PC-3 (cell line): ENCODE measurements around the gene TSHZ3. TPM values are rescaled to one million over a fixed set of nuclear protein-coding genes. Genes with fewer than 3 reads are reported as not detected.

Source experiments
- ATAC-seq: fragments of 200-7000 bp; cut with Tn5 transposase; 2 replicates; pipeline ENCODE4 v1.9.1; 2020; ENCODE audit warnings: mild to moderate bottlenecking, moderate library complexity
- BruUV-seq: library from RNA; stranded (reverse); fragments of 400-500 nt; replicated peaks from 2 replicates; lab custom pipeline; 2021; lab: Mats Ljungman, UMichigan
- CTCF ChIA-PET: fragments of 300-600 bp; sonication (Branson Sonifier 250); formaldehyde crosslinking; loops from one replicate; lab custom pipeline; 2022; ENCODE audit warnings: antibody characterized with exemption; lab: Charles Lee
- POLR2A ChIA-PET: fragments of 300-600 bp; sonication (Branson Sonifier 250); formaldehyde crosslinking; loops from one replicate; lab custom pipeline; 2022; ENCODE audit warnings: antibody characterized with exemption; ENCODE audit not compliant: unreplicated experiment; lab: Charles Lee
- DNase-seq: peaks from one replicate; pipeline ENCODE4 v3.0.0-alpha.2; 2015
- H2AFZ ChIP-seq: fragments of 300-600 bp; sonication (generic); 2 replicates; pipeline ENCODE4 v1.6.0; 2016; ENCODE audit warnings: antibody characterized with exemption, low read length
- H3F3A ChIP-seq: fragments of 300-600 bp; sonication (generic); one replicate; pipeline ENCODE4 v1.6.0; 2017; ENCODE audit warnings: antibody characterized with exemption, low read length, control low read depth, mild to moderate bottlenecking; ENCODE audit not compliant: unreplicated experiment
- H3K27ac ChIP-seq: fragments of 300-600 bp; sonication (generic); 2 replicates; pipeline ENCODE4 v1.5.1; 2016; ENCODE audit warnings: mild to moderate bottlenecking, low read length
- H3K27me3 ChIP-seq: fragments of 300-600 bp; sonication (generic); 2 replicates; pipeline ENCODE4 v1.6.1; 2016; ENCODE audit warnings: low read length, mixed read lengths
- H3K36me3 ChIP-seq: fragments of 300-600 bp; sonication (generic); 2 replicates; pipeline ENCODE4 v1.6.1; 2016; ENCODE audit warnings: low read depth, mixed run types, low read length, mixed read lengths
- H3K4me1 ChIP-seq: fragments of 300-600 bp; sonication (generic); 2 replicates; pipeline ENCODE4 v1.5.1; 2016; ENCODE audit warnings: low read length; ENCODE audit not compliant: insufficient read depth
- H3K4me2 ChIP-seq: fragments of 300-600 bp; sonication (generic); 2 replicates; pipeline ENCODE4 v1.6.0; 2016; ENCODE audit warnings: low read length
- H3K4me3 ChIP-seq: fragments of 300-600 bp; sonication (generic); 2 replicates; pipeline ENCODE4 v1.5.1; 2016; ENCODE audit warnings: mild to moderate bottlenecking, low read length, mixed read lengths
- H3K79me2 ChIP-seq: fragments of 300-600 bp; sonication (generic); 2 replicates; pipeline ENCODE4 v1.6.1; 2017; ENCODE audit warnings: low read length, mixed read lengths
- H3K9ac ChIP-seq: fragments of 300-600 bp; sonication (generic); 2 replicates; pipeline ENCODE4 v1.6.0; 2016; ENCODE audit warnings: mild to moderate bottlenecking, low read length
- H3K9me2 ChIP-seq: fragments of 300-600 bp; sonication (generic); replicated peaks from 2 replicates; pipeline ENCODE4 v1.6.1; 2016; ENCODE audit warnings: mixed run types, low read length, mixed read lengths
- H3K9me3 ChIP-seq: fragments of 300-600 bp; sonication (generic); 2 replicates; pipeline ENCODE4 v1.6.1; 2016; ENCODE audit warnings: low read length, mixed read lengths
- H4K20me1 ChIP-seq: fragments of 300-600 bp; sonication (generic); 2 replicates; pipeline ENCODE4 v1.6.1; 2016; ENCODE audit warnings: low read length, mixed read lengths
- EZH2 ChIP-seq: fragments of 300-600 bp; sonication (generic); IDR thresholded peaks from one replicate; pipeline ENCODE4 v1.6.1; 2017; ENCODE audit warnings: antibody characterized with exemption, mild to moderate bottlenecking, low read length; ENCODE audit not compliant: unreplicated experiment
- EZH2phosphoT487 ChIP-seq: fragments of 300-600 bp; sonication (generic); IDR thresholded peaks from 2 replicates; pipeline ENCODE4 v1.6.1; 2018; ENCODE audit warnings: mild to moderate bottlenecking, antibody characterized with exemption, low read length, borderline replicate concordance
- intact Hi-C: fragments of 100-400 bp; cut with micrococcal nuclease; formaldehyde crosslinking; loops from 2 replicates; pipeline ENCODE4 v1.9.0; 2023
- total RNA-seq: library from RNA; depleted of rRNA; stranded (reverse); fragments of >200 nt; gene quantifications from 2 replicates; pipeline ENCODE4 v1.2.3, GENCODE V29; 2014
- TF ChIP-seq, protein P1 (sequence below): fragments of 300-600 bp; sonication (generic); conservative IDR thresholded peaks from 2 replicates; pipeline ENCODE4 v1.5.1; 2017; ENCODE audit warnings: antibody characterized with exemption, low read depth, mild to moderate bottlenecking, low read length

The TSHZ3 gene
- total RNA-seq, 1 experiment from 2014 or later = 0.18 TPM

DNA sequence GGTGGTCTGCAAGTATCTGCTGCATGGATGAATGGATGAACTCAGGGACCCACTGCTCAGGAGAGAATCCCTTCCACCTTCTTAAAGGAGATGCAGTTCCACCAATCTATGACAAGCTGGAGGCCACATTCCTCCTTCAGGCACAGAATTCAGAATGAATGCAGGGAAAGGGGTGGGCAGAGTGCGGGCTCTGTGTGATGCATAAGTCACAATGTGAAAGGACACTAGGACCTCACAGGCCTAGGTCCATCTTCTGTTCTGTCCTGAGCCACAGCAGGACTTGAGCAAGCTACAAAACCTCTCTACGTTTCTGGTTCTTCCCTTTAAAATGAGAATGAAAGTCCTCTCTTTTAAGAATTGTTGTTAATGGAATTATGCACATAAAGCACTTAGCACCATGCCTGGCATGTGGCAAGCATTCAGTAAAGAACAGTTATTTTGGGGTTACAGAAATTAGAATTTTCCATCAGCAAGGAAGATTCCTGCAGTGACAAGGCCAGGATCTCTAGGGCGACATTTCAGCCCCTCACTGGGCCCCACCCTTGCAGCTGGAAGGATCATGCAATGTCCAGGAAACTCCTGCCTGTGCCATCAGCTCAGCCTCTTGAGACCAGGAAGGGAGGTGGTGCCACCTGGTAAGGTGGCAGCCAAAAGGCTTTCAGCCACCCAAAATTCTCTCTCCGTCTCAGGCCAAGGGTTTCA lies 38.7 kb downstream of the TSHZ3 start:
- Histone ChIP-seq H3K27me3 (no peaks in the 10 kb centered on the region), H3K9me2 (no peaks in the 10 kb centered on the region), H4K20me1 (no peaks in the 10 kb centered on the region), H3K79me2 (no peaks in the 10 kb centered on the region), H3K4me3 (no peak overlapping the region), H2AFZ (no peak overlapping the region), H3K9ac (no peak overlapping the region), H3K36me3 (no peaks in the 10 kb centered on the region), H3K4me1 (no peaks in the 10 kb centered on the region), H3F3A (no peaks in the 10 kb centered on the region), H3K4me2 (no peak overlapping the region), H3K27ac (no peak overlapping the region), H3K9me3 (no peaks in the 10 kb centered on the region)
- CTCF ChIA-PET = no interaction called here
- BruUV-seq = no TSS peak
- intact Hi-C loops = no loop called here
- DNase-seq (no peak), ATAC-seq (no peak)
- TF ChIP-seq, protein P1, sequence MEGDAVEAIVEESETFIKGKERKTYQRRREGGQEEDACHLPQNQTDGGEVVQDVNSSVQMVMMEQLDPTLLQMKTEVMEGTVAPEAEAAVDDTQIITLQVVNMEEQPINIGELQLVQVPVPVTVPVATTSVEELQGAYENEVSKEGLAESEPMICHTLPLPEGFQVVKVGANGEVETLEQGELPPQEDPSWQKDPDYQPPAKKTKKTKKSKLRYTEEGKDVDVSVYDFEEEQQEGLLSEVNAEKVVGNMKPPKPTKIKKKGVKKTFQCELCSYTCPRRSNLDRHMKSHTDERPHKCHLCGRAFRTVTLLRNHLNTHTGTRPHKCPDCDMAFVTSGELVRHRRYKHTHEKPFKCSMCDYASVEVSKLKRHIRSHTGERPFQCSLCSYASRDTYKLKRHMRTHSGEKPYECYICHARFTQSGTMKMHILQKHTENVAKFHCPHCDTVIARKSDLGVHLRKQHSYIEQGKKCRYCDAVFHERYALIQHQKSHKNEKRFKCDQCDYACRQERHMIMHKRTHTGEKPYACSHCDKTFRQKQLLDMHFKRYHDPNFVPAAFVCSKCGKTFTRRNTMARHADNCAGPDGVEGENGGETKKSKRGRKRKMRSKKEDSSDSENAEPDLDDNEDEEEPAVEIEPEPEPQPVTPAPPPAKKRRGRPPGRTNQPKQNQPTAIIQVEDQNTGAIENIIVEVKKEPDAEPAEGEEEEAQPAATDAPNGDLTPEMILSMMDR = no peak
- TF ChIP-seq EZH2phosphoT487 (no peak), EZH2 (no peak)
- POLR2A ChIA-PET = no interaction called here

DNA sequence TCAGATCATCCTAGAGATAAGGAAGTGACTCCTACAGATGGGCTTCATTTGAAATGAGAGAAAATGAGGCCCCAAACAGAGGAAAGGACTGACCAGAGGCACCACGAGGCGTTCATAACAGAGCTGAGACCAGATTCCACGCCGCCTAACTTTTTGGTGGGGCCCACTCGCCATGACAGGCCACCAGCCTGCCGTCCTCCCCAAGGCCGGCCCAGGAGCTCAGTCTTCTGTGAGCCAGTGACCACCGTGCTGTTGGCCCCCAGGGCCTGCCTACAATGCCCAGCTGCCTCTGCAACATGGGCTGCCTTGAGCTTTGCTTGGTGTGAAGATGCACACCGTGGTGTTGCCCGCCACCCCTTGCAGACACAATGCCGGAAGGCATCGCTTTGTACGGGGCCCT lies 40.5 kb downstream of the TSHZ3 start:
- no TSS peak for BruUV-seq
- TF ChIP-seq EZH2phosphoT487 (no peak), EZH2 (no peak)
- TF ChIP-seq, protein P1 = no peak
- H3K4me1 ChIP-seq = no peaks in the 10 kb centered on the region
- H3F3A ChIP-seq = no peaks in the 10 kb centered on the region
- no peaks in the 10 kb centered on the region for H3K27me3 ChIP-seq
- no peak overlapping the region for H3K9ac ChIP-seq
- H3K27ac ChIP-seq = no peak overlapping the region
- H3K9me3 ChIP-seq = no peaks in the 10 kb centered on the region
- H2AFZ ChIP-seq = no peak overlapping the region
- H3K79me2 ChIP-seq = no peaks in the 10 kb centered on the region
- POLR2A ChIA-PET = no interaction called here
- intact Hi-C loops = no loop called here
- H3K4me2 ChIP-seq = no peak overlapping the region
- DNase-seq = no peak
- no peak overlapping the region for H3K4me3 ChIP-seq
- no peaks in the 10 kb centered on the region for H3K9me2 ChIP-seq
- H4K20me1 ChIP-seq = no peaks in the 10 kb centered on the region
- CTCF ChIA-PET = no interaction called here
- ATAC-seq = no peak
- H3K36me3 ChIP-seq = no peaks in the 10 kb centered on the region

DNA sequence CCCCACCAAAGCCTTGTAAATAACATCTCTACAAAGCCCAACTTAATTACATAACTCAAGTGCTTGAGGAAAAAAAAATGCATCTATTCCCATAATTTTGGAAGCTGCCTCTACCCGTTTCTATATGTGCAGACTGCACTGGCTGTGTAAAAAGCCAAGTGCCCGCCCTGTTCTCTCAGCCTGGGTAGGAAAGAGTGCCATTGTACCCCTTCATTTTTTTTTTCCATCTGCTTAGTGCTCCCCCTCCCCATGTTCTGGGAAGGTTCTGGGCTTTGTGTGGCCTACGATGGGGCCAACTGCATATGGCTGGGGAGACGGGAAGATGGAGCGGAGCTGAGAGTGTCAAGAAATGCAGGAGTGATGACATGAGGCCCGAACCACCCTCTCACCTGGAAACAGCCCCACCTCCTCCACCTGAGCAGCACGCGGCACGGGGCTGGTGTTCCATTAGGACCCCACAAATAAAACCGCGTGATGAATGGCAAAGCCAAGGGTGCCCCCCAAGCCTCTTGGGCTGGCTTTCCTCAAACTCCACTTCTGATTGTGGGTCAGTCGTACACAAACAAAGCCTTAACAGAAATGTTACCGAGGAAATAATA lies 42.1 kb downstream of the TSHZ3 start:
- Histone ChIP-seq H3K27me3 (no peaks in the 10 kb centered on the region), H3F3A (no peaks in the 10 kb centered on the region), H4K20me1 (no peaks in the 10 kb centered on the region), H3K9ac (no peak overlapping the region), H3K36me3 (no peaks in the 10 kb centered on the region), H3K4me1 (no peaks in the 10 kb centered on the region), H3K9me3 (no peaks in the 10 kb centered on the region), H2AFZ (no peak overlapping the region), H3K4me3 (no peak overlapping the region), H3K27ac (no peak overlapping the region), H3K4me2 (no peak overlapping the region), H3K9me2 (no peaks in the 10 kb centered on the region), H3K79me2 (no peaks in the 10 kb centered on the region)
- no TSS peak for BruUV-seq
- intact Hi-C loops = no loop called here
- TF ChIP-seq EZH2 (no peak), EZH2phosphoT487 (no peak)
- TF ChIP-seq, protein P1 = no peak
- DNase-seq (no peak), ATAC-seq (no peak)
- ChIA-PET CTCF (no interaction called here), POLR2A (no interaction called here)
